LNCAP (cell line): Measurements from ENCODE around the gene IGFBP3.

Source experiments
- TF ChIP-seq, protein P1 (sequence below): fragments of 450-650 bp; IDR thresholded peaks from 2 replicates; pipeline ENCODE4 v1.5.1; 2017; ENCODE audit warnings: mild to moderate bottlenecking

The IGFBP3 gene

DNA sequence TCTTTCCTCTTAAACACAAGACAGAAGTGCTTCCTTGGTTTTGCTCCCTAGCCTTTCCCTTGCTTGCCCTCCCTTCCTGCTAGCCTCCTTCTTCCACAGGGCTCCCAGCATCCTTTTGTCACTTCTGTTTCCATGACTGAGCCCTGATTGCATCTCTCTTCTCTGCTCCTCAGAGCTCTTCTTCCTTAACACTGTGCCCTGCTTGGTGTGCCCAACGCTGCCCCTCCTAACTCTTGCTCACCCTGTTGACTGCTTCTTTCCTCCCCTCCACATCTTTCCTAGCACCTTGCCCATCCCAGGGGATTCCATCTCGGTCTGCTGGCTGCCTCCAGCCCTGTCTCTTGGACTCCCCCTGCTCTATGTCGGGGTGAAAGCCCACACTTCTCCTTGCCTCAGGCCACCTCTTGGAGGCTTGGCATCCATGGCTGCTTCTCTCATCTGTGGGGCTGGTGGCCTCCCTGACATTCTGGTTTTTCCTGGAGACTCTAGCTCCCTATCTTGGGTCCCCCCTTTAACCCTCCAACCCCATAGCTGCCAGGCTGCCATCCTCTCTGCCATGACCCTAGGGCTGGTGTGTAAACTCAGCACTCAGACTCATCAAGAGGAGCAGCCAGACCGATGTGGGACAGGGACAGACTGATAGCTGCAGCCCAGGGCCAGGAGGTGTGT lies 26.9 kb downstream of the IGFBP3 start:
- TF ChIP-seq, protein P1, sequence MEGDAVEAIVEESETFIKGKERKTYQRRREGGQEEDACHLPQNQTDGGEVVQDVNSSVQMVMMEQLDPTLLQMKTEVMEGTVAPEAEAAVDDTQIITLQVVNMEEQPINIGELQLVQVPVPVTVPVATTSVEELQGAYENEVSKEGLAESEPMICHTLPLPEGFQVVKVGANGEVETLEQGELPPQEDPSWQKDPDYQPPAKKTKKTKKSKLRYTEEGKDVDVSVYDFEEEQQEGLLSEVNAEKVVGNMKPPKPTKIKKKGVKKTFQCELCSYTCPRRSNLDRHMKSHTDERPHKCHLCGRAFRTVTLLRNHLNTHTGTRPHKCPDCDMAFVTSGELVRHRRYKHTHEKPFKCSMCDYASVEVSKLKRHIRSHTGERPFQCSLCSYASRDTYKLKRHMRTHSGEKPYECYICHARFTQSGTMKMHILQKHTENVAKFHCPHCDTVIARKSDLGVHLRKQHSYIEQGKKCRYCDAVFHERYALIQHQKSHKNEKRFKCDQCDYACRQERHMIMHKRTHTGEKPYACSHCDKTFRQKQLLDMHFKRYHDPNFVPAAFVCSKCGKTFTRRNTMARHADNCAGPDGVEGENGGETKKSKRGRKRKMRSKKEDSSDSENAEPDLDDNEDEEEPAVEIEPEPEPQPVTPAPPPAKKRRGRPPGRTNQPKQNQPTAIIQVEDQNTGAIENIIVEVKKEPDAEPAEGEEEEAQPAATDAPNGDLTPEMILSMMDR, result no peak

DNA sequence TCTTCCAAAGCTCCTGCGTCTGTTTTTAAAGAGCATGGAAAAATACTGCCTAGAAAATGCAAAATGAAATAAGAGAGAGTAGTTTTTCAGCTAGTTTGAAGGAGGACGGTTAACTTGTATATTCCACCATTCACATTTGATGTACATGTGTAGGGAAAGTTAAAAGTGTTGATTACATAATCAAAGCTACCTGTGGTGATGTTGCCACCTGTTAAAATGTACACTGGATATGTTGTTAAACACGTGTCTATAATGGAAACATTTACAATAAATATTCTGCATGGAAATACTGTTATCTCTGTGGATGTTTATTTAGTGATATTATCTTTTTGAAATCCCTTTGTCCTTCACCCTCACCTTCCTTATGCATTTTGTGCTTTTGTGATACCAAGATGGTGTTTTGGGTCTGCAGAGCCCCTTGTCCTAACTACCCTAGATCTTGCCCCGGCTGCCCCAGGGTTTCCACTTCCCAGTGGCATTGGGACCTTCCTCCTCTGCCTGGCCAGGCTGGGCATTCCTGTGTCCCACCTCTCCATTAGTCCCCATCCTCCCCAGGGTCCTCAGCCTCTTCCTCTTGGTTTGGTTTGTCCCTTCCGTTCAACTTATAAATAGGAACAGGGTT lies 27.6 kb downstream of the IGFBP3 start:
- TF ChIP-seq, protein P1, result no peak

DNA sequence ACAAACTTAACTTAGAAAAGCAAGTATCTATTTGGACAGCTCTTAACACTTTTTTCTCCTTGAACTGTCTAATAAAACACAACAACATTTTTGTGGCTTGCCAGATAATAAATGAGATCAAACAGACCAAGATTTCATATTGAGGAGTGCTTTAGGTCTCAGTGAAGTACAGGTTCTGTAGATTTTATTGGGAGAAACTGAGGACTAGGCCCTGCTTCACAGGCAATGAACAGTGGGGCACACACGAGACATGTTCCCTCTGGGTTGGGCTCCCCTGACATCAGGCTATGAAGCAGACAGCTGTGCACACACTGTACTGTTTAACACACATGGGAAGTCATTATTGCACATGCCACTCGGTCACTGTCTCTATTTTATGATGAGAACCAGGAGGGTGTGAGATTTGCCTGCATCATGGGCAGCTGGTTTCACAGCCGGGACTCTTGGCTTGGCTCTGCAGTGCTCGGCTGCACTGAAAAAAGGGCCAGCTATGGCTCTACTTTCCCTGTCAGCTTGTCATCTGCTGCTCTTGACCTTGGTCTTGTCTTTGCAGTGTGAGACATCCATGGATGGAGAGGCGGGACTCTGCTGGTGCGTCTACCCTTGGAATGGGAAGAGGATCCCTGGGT lies 28.6 kb downstream of the IGFBP3 start:
- TF ChIP-seq, protein P1, result no peak

DNA sequence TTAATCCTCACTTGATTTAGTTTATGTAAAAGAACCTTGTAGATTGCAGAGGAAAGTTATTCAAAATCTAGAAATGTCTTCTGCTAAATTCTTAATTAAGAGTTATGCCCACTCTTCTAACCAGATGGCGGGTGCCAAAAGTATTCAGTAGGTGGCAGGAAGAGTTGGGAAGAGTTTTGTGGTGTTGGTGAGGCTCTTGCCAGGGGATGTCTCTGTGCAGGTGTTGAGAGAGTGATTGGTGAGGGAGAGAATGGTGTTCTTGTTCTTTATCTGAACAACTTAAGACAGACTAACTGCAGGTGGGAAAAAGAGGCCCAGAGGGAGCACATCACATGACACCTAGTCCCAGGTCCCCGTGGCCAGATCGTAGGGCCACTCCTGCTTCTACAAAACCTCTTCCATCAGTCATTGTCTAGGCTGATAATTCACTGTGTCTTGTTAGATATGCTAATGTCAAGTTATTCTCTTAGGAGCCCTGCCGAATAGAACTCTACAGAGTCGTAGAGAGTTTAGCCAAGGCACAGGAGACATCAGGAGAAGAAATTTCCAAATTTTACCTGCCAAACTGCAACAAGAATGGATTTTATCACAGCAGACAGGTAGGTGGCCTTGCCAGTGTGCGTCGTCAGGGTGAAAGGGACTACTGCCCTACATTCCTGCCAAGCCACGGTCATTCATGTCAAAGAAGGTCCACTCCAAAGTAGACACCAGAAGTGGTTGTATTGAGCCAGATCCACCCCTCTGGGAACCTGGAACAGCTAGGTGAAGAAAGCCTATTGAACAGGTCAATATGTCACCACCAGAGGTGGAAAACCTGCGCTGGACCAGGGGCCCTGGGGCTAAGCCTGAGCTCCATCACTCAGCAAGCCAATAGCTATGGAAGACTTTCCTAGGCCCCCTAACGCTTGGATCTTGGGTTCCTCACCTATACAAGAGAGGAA lies 29.3 kb downstream of the IGFBP3 start:
- TF ChIP-seq, protein P1, result 0 out of 2 replicates have a peak, but pooled peaks have one; percentile 2

DNA sequence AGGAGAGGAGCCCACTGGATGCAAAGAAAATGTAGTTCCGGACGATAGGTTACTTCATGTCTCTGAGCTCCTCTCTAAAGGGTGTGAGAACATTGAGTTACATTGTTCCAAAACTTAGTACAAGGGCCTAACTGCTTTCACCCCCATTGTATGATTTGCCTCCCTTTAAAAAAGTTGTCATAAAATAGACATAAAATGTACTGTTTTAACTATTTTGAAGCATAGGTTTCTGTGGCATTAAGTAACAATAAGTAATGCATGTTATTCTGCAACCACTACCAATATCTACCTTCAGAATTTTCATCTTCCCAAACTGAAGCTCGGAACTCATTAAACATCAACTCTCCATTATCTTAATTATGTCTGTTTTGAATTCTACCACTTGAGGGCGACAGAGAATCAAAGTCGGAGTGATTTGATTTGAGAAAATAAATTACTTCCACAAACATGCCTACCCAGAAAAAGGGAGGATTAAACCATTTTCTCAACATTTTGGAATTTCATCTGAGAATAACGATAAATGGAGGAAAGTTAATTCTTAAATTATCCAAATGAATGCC lies 30.1 kb downstream of the IGFBP3 start:
- TF ChIP-seq, protein P1, result peak; percentile 70

DNA sequence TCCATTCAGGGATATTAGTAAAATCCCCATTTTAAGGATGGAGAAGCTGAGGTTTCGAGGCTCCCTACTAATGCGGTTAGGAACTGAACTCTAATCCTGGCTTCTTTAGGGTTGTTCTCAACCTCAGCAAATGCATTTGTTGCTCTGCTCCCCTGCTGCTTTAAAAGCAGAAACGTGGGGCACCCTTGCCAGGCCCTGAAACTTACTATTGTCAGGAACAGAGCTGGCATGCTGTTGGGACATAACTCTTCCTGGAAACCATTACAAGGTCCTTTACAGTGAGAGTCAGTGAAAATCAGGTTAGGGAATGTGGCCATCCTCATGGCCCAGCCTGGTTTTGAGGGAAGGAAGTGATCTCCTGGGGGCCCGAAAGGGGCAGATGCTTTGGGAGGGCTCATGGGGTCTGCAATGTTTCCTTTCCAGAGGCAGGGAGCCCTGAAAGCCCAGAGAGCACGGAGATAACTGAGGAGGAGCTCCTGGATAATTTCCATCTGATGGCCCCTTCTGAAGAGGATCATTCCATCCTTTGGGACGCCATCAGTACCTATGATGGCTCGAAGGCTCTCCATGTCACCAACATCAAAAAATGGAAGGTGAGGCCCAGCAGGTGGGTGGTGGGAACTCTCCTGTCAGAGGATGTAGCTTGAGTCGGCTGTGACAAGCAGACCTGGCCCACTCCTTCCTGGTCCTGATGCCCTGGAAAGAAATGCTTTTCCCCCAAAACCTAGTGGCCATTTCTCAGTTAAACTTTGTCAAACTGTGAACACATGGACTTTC lies 30.8 kb downstream of the IGFBP3 start:
- TF ChIP-seq, protein P1, result no peak
